VCaP (cell line): ENCODE measurements around the gene MYD88.

Experiments
- H3K27ac ChIP-seq: fragments of 450-650 bp; 2 replicates; pipeline ENCODE4 v1.5.1; 2017
- CTCF ChIP-seq: fragments of 450-650 bp; conservative IDR thresholded peaks from 2 replicates; pipeline ENCODE4 v1.5.1; 2017; ENCODE audit warnings: mild to moderate bottlenecking, moderate library complexity

MYD88 gene

GRCh38 chr3:38150780-38151528 is 12.5 kb downstream of the MYD88 start:
- TF ChIP-seq CTCF, result no peak
- H3K27ac ChIP-seq, result no peak overlapping the region

- no peak for TF ChIP-seq CTCF
- H3K27ac ChIP-seq, result no peak overlapping the region
Measured at GRCh38 chr3:38151667-38152265, 13.3 kb downstream of the MYD88 start.

GRCh38 chr3:38152609-38153008 is 14.1 kb downstream of the MYD88 start:
- no peak overlapping the region for H3K27ac ChIP-seq
- TF ChIP-seq CTCF, result no peak

- no peak for TF ChIP-seq CTCF
- no peak overlapping the region for H3K27ac ChIP-seq
Measured at GRCh38 chr3:38153221-38153620, 14.8 kb downstream of the MYD88 start.

GRCh38 chr3:38154033-38154494 is 15.6 kb downstream of the MYD88 start:
- no peak overlapping the region for H3K27ac ChIP-seq
- no peak for TF ChIP-seq CTCF

GRCh38 chr3:38154625-38155255 is 16.3 kb downstream of the MYD88 start:
- no peak overlapping the region for H3K27ac ChIP-seq
- TF ChIP-seq CTCF, result no peak

GRCh38 chr3:38155825-38156224 is 17.4 kb downstream of the MYD88 start:
- H3K27ac ChIP-seq, result no peak overlapping the region
- TF ChIP-seq CTCF, result no peak
